Stimulated activated naive CD4-positive, alpha-beta T cell treated with Interleukin-2 at 50 U/mL for 16 hours (primary cell): Measurements from ENCODE around the gene RPS6KB2.
"Not testable (repeated sequence)": the region's sequence is repeated elsewhere in the genome, so short reads cannot be mapped to it uniquely, and the experiment has no call there.

ENCODE experiments used
- DNase-seq: peaks from one replicate; lab custom pipeline; 2025; lab: John Stamatoyannopoulos, UW

RPS6KB2 gene

GRCh38 chr11:67442504-67443404, 14.5 kb downstream of the RPS6KB2 start:
- no peak for DNase-seq

GRCh38 chr11:67445515-67445914, 17.2 kb downstream of the RPS6KB2 start:
- DNase-seq: no peak

- no peak for DNase-seq
Measured at GRCh38 chr11:67448220-67448609, 19.9 kb downstream of the RPS6KB2 start.

- DNase-seq: no peak
Measured at GRCh38 chr11:67449116-67449844, 21.0 kb downstream of the RPS6KB2 start.

- no peak for DNase-seq
Measured at GRCh38 chr11:67450796-67451657, 22.7 kb downstream of the RPS6KB2 start.

- no peak for DNase-seq
Measured at GRCh38 chr11:67451658-67451976, 23.3 kb downstream of the RPS6KB2 start.

- no peak for DNase-seq
Measured at GRCh38 chr11:67452141-67452952, 24.1 kb downstream of the RPS6KB2 start, which contains the start of gene GPR152. TSS of gene GPR152 (minus strand) at chr11:67452729. CDS start at chr11:67452724, 5 bp downstream.

GRCh38 chr11:67453816-67454732, 25.8 kb downstream of the RPS6KB2 start:
- DNase-seq: no peak

GRCh38 chr11:67455054-67455453, 26.8 kb downstream of the RPS6KB2 start, which contains the start of gene CABP4:
TSS of gene CABP4 (plus strand) at chr11:67455354. CDS start at chr11:67455424, 70 bp downstream.
- no peak for DNase-seq

- no peak for DNase-seq
Measured at GRCh38 chr11:67456068-67456705, 27.9 kb downstream of the RPS6KB2 start.

GRCh38 chr11:67457453-67457852, 29.2 kb downstream of the RPS6KB2 start:
- no peak for DNase-seq

- DNase-seq: no peak
Measured at GRCh38 chr11:67458266-67458665, 30.0 kb downstream of the RPS6KB2 start.

GRCh38 chr11:67463186-67463585, 34.9 kb downstream of the RPS6KB2 start:
- DNase-seq: no peak

GRCh38 chr11:67463680-67464410, 35.6 kb downstream of the RPS6KB2 start:
- DNase-seq: no peak

GRCh38 chr11:67464411-67465188, 36.3 kb downstream of the RPS6KB2 start:
- DNase-seq: peak; percentile 90

GRCh38 chr11:67465189-67465510, 36.9 kb downstream of the RPS6KB2 start:
- DNase-seq: no peak

GRCh38 chr11:67465530-67465929, 37.2 kb downstream of the RPS6KB2 start:
- not testable (repeated sequence) for DNase-seq

- DNase-seq: no peak
Measured at GRCh38 chr11:67466367-67466766, 38.1 kb downstream of the RPS6KB2 start.
